ENCODE data around the gene ZNF502.
"Not testable (repeated sequence)": the region's sequence is repeated elsewhere in the genome, so short reads cannot be mapped to it uniquely, and the experiment has no call there.

Gene ZNF502

DNA sequence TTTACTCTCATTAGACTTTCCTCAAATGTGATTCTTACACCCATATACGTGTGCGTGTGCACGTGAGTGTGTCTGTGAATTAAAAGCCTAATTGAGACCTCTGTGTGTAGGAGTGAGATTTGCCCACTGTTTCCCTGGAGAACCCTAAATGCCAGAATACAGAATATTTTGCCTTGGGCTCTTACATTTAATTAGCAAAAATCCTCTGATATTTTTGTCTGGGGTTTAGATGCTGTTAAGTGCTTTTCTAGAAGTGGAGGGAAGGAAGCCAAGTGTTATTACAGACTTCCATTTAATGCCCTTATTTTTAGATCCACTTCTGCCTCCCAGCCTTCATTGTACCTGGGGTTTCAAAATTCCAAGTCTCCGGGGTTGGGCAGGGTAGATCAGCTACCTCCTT is 46.1 kb upstream of the ZNF502 start:
- TF ChIP-seq ZNF610 (tag by site-specific recombination; IDR thresholded peaks at IDR 0.05; ENCODE audit: borderline replicate concordance) (no peak), SP3 (tag by site-specific recombination; IDR thresholded peaks at IDR 0.05) (no peak), ZNF501 (tag by site-specific recombination; IDR thresholded peaks at IDR 0.05) (no peak), ZBTB8A (tag by site-specific recombination; IDR thresholded peaks at IDR 0.05) (no peak), ZNF747 (tag by site-specific recombination; IDR thresholded peaks at IDR 0.05) (no peak), RBAK (tag by site-specific recombination; IDR thresholded peaks at IDR 0.05) (no peak), ZNF530 (tag by site-specific recombination; IDR thresholded peaks at IDR 0.05; ENCODE audit: low read depth) (no peak), ZBTB1 (tag by site-specific recombination; IDR thresholded peaks at IDR 0.05) (no peak), YY1 (tag by site-specific recombination; IDR thresholded peaks at IDR 0.05) (no peak), KLF1 (tag by site-specific recombination; IDR thresholded peaks at IDR 0.05) (no peak)
- H3K36me3 ChIP-seq (ENCODE audit: control insufficient read depth in 2 of 2, insufficient read depth in 1 of 2, low read length in 2 of 2), result peaks cover 0 to 14% of the 10 kb centered on the region in 2 experiments; a peak in 1 of 3 replicates
- no peaks in the 10 kb centered on the region for H3K9me3 ChIP-seq (ENCODE audit: control insufficient read depth, insufficient read depth, low read depth, low read length)
- no peak overlapping the region for H3K4me3 ChIP-seq (ENCODE audit: low read depth, low read length)
- no peaks in the 10 kb centered on the region for H3K4me1 ChIP-seq (ENCODE audit: control insufficient read depth, insufficient read depth, low read length)
- POLR2A ChIA-PET, result no interaction called here
- H3K27ac ChIP-seq (ENCODE audit: extremely low read depth, low read depth, low read length), result no peak overlapping the region
- CTCF ChIA-PET, result interaction anchor here (0.6 kb wide), 1 partner anchor 131 kb away, joined by 3 read pairs; no protein-coding TSS in a partner anchor

DNA sequence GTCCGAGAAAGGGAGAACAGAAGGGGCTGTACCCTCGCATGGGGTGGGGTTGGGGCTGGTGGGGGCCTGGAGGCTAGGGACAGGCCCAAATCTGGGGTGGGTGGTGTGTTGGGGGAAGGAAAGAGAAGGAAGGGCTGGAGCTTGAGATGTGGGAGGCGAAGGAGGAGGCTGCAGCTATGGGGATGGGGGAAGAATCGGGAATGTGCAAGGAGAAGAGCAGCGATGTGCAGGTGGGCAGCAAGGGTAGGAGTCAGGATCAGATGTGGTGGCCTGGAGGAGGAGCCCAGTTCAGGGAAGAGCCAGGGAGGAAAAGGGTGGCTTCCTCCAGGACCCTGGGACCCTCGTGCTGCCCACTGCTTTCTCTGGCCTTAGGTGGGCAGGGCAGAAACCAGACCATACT is 42.7 kb upstream of the ZNF502 start:
- no peaks in the 10 kb centered on the region for H3K36me3 ChIP-seq (ENCODE audit: control insufficient read depth in 2 of 2, insufficient read depth in 1 of 2, low read length in 2 of 2)
- H3K27ac ChIP-seq (ENCODE audit: extremely low read depth, low read depth, low read length), result no peak overlapping the region
- POLR2A ChIA-PET, result no interaction called here
- no peak overlapping the region for H3K4me3 ChIP-seq (ENCODE audit: low read depth, low read length)
- no peaks in the 10 kb centered on the region for H3K9me3 ChIP-seq (ENCODE audit: control insufficient read depth, insufficient read depth, low read depth, low read length)
- CTCF ChIA-PET, result interaction anchor here (0.6 kb wide), 1 partner anchor 41 kb away, joined by 4 read pairs; no protein-coding TSS in a partner anchor
- TF ChIP-seq EGR2 (tag by site-specific recombination; IDR thresholded peaks at IDR 0.05; ENCODE audit: low read depth) (peak; percentile 54), ZNF19 (tag by site-specific recombination; IDR thresholded peaks at IDR 0.05; ENCODE audit: low read depth) (no peak)
- no peaks in the 10 kb centered on the region for H3K4me1 ChIP-seq (ENCODE audit: control insufficient read depth, insufficient read depth, low read length)

DNA sequence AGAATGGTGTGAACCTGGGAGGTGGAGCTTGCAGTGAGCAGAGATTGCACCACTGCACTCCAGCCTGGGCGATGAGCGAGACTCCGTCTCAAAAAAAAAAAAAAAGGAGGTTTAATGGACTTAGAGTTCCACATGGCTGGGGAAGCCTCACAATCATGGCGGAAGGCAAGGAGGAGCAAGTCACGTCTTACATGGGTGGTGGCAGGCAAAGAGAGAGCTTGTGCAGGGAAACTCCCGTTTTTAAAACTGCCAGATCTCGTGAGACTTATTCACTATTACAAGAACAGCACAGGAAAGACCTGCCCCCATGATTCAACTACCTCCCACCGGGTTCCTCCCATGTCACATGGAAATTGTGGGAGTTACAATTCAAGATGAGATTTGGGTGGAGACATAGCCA is 39.0 kb upstream of the ZNF502 start:
- CTCF ChIA-PET; H3K9me3 ChIP-seq (ENCODE audit: control insufficient read depth, insufficient read depth, low read depth, low read length); POLR2A ChIA-PET; H3K4me3 ChIP-seq (ENCODE audit: low read depth, low read length); H3K27ac ChIP-seq (ENCODE audit: extremely low read depth, low read depth, low read length); H3K36me3 ChIP-seq (ENCODE audit: control insufficient read depth in 2 of 2, insufficient read depth in 1 of 2, low read length in 2 of 2); H3K4me1 ChIP-seq (ENCODE audit: control insufficient read depth, insufficient read depth, low read length): not testable (repeated sequence)

DNA sequence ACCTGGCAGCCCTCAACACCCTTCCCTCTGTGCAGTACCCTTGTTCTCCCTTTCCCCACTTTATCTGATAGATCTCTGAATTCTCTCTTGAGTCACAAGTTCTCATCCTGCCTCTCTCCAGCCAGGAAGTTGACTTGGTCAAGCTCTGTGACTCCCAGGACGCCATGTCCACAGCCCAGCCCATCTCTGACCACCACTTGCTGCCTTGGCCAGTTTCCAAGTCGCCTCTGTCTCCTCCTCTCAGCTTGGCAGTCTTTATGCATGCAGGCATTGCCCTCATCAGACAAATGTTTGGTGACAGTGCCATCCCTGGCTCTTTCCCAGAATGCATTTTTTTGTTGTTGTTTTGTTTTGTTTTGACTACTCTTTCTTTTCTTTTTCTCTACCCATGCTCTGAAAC is 38.2 kb upstream of the ZNF502 start:
- CTCF ChIA-PET, result interaction anchor here (0.6 kb wide), 1 partner anchor 87 kb away, joined by 4 read pairs; the partner anchor contains the start of genes KIAA1143 and KIF15
- POLR2A ChIA-PET, result no interaction called here
- Histone ChIP-seq H3K36me3 (ENCODE audit: control insufficient read depth in 2 of 2, insufficient read depth in 1 of 2, low read length in 2 of 2) (no peaks in the 10 kb centered on the region), H3K4me1 (ENCODE audit: control insufficient read depth, insufficient read depth, low read length) (no peaks in the 10 kb centered on the region), H3K4me3 (ENCODE audit: low read depth, low read length) (no peak overlapping the region), H3K9me3 (ENCODE audit: control insufficient read depth, insufficient read depth, low read depth, low read length) (no peaks in the 10 kb centered on the region), H3K27ac (ENCODE audit: extremely low read depth, low read depth, low read length) (no peak overlapping the region)
- TF ChIP-seq, protein P1, sequence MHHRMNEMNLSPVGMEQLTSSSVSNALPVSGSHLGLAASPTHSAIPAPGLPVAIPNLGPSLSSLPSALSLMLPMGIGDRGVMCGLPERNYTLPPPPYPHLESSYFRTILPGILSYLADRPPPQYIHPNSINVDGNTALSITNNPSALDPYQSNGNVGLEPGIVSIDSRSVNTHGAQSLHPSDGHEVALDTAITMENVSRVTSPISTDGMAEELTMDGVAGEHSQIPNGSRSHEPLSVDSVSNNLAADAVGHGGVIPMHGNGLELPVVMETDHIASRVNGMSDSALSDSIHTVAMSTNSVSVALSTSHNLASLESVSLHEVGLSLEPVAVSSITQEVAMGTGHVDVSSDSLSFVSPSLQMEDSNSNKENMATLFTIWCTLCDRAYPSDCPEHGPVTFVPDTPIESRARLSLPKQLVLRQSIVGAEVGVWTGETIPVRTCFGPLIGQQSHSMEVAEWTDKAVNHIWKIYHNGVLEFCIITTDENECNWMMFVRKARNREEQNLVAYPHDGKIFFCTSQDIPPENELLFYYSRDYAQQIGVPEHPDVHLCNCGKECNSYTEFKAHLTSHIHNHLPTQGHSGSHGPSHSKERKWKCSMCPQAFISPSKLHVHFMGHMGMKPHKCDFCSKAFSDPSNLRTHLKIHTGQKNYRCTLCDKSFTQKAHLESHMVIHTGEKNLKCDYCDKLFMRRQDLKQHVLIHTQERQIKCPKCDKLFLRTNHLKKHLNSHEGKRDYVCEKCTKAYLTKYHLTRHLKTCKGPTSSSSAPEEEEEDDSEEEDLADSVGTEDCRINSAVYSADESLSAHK (tag by site-specific recombination; IDR thresholded peaks at IDR 0.05), result no peak
- TF ChIP-seq, protein P2, sequence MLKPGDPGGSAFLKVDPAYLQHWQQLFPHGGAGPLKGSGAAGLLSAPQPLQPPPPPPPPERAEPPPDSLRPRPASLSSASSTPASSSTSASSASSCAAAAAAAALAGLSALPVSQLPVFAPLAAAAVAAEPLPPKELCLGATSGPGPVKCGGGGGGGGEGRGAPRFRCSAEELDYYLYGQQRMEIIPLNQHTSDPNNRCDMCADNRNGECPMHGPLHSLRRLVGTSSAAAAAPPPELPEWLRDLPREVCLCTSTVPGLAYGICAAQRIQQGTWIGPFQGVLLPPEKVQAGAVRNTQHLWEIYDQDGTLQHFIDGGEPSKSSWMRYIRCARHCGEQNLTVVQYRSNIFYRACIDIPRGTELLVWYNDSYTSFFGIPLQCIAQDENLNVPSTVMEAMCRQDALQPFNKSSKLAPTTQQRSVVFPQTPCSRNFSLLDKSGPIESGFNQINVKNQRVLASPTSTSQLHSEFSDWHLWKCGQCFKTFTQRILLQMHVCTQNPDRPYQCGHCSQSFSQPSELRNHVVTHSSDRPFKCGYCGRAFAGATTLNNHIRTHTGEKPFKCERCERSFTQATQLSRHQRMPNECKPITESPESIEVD (tag by site-specific recombination; IDR thresholded peaks at IDR 0.05), result no peak
- TF ChIP-seq ZSCAN16 (tag by site-specific recombination; IDR thresholded peaks at IDR 0.05) (no peak), ZNF677 (tag by site-specific recombination; IDR thresholded peaks at IDR 0.05) (no peak)
